Left renal pelvis (tissue), 4 donors: ENCODE measurements around the gene ZFHX3. TPM values are rescaled to one million over a fixed set of nuclear protein-coding genes. Genes with fewer than 3 reads are reported as not detected.

Experiments
- DNase-seq, 4 donors: peaks; one replicate each; pipeline ENCODE4 v3.0.0-alpha.2; 2013; ENCODE audit warnings: low read depth in 4 of 4, low spot score in 3 of 4
- polyA plus RNA-seq, 4 donors: library from polyadenylated mRNA; unstranded; fragments of 120-200 nt; gene quantifications; one replicate each; pipeline ENCODE4 v1.2.1, GENCODE V29; 2013; ENCODE audit not compliant: insufficient read length in 4 of 4

ZFHX3 gene
- polyA plus RNA-seq, 4 donors, result 7.3 to 26.9 (median 20.6) TPM

- no peak for DNase-seq
These were observed 21.8 kb upstream of the ZFHX3 start for GRCh38 chr16:73069581-73070262.

GRCh38 chr16:73068541-73069401, 20.8 kb upstream of the ZFHX3 start:
- DNase-seq, result no peak

- DNase-seq, result no peak
These were observed 20.0 kb upstream of the ZFHX3 start for GRCh38 chr16:73067671-73068540.

GRCh38 chr16:73066927-73067670, 19.2 kb upstream of the ZFHX3 start:
- DNase-seq, result no peak

- DNase-seq, result no peak
These were observed 18.5 kb upstream of the ZFHX3 start for GRCh38 chr16:73066331-73066926.

GRCh38 chr16:73065632-73066330, 17.9 kb upstream of the ZFHX3 start:
- DNase-seq, result no peak

GRCh38 chr16:73064994-73065545, 17.1 kb upstream of the ZFHX3 start:
- no peak for DNase-seq

GRCh38 chr16:73064212-73064993, 16.5 kb upstream of the ZFHX3 start:
- no peak for DNase-seq

- no peak for DNase-seq
These were observed 15.9 kb upstream of the ZFHX3 start for GRCh38 chr16:73063854-73064211.

- DNase-seq, result no peak
These were observed 15.1 kb upstream of the ZFHX3 start for GRCh38 chr16:73062743-73063733.

GRCh38 chr16:73062001-73062616, 14.2 kb upstream of the ZFHX3 start:
- DNase-seq, result no peak

GRCh38 chr16:73060892-73061490, 13.1 kb upstream of the ZFHX3 start:
- DNase-seq, result no peak

- no peak for DNase-seq
These were observed 12.1 kb upstream of the ZFHX3 start for GRCh38 chr16:73059779-73060615.

GRCh38 chr16:73058616-73059409, 10.9 kb upstream of the ZFHX3 start:
- DNase-seq, result no peak

GRCh38 chr16:73058221-73058615, 10.3 kb upstream of the ZFHX3 start:
- no peak for DNase-seq
